Measurements from ENCODE around the gene PPM1L. TPM values are rescaled to one million over a fixed set of nuclear protein-coding genes. Genes with fewer than 3 reads are reported as not detected.
A peak's percentile ranks its signal among the peaks of the same experiment; 100 is the strongest.

PPM1L gene
- total RNA-seq, 2 experiments from 2014 or later: 2.2 to 2.7 TPM

DNA sequence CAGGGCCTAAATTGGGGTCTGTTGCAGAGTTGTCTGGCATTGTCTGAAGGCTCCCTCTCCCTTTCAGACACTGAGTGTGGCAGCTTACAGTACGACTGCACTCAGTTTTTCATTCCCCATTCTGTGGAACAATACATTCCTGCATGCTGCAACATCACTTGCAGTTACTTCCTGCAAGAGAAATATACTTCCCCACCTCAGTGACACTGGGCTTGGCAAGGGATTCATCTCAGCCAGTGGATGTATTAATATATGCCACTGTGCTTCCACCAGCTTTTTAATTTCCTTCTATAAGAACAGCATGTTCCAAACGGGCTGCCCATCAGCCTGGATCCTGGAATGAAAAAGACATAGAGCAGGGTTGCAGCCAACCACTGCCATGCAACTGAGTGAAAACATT, 326.0 kb downstream of the PPM1L start:
- no peaks in the 10 kb centered on the region for H3K36me3 Mint-ChIP-seq
- DNase-seq: no peak
- intact Hi-C loops (cut with micrococcal nuclease): no loop called here
- ChIA-PET POLR2A (no interaction called here), CTCF (no interaction called here)
- H3K9me3 Mint-ChIP-seq: no peaks in the 10 kb centered on the region
- H3K4me1 Mint-ChIP-seq (ENCODE audit: low read depth): peaks cover 8% of the 10 kb centered on the region
- no peak overlapping the region for H3K4me3 Mint-ChIP-seq
- peaks cover 2% of the 10 kb centered on the region for H3K27me3 Mint-ChIP-seq
- H3K27ac Mint-ChIP-seq: no peak overlapping the region

GRCh38 chr3:161083131-161083530, 327.1 kb downstream of the PPM1L start:
- no peaks in the 10 kb centered on the region for H3K27me3 Mint-ChIP-seq
- no peak overlapping the region for H3K27ac Mint-ChIP-seq
- H3K4me3 Mint-ChIP-seq: no peak overlapping the region
- POLR2A ChIA-PET: no interaction called here
- no peaks in the 10 kb centered on the region for H3K9me3 Mint-ChIP-seq
- CTCF ChIA-PET: no interaction called here
- DNase-seq: no peak
- intact Hi-C loops (cut with micrococcal nuclease): no loop called here
- H3K36me3 Mint-ChIP-seq: no peaks in the 10 kb centered on the region
- peaks cover 2% of the 10 kb centered on the region for H3K4me1 Mint-ChIP-seq (ENCODE audit: low read depth)

GRCh38 chr3:161084277-161084676, 328.2 kb downstream of the PPM1L start:
- no peak overlapping the region for H3K4me3 Mint-ChIP-seq
- no peaks in the 10 kb centered on the region for H3K27me3 Mint-ChIP-seq
- H3K4me1 Mint-ChIP-seq (ENCODE audit: low read depth): peaks cover 2% of the 10 kb centered on the region
- POLR2A ChIA-PET: no interaction called here
- H3K27ac Mint-ChIP-seq: no peak overlapping the region
- no peaks in the 10 kb centered on the region for H3K9me3 Mint-ChIP-seq
- no peak for DNase-seq
- intact Hi-C loops (cut with micrococcal nuclease): no loop called here
- no peaks in the 10 kb centered on the region for H3K36me3 Mint-ChIP-seq
- CTCF ChIA-PET: no interaction called here

DNA sequence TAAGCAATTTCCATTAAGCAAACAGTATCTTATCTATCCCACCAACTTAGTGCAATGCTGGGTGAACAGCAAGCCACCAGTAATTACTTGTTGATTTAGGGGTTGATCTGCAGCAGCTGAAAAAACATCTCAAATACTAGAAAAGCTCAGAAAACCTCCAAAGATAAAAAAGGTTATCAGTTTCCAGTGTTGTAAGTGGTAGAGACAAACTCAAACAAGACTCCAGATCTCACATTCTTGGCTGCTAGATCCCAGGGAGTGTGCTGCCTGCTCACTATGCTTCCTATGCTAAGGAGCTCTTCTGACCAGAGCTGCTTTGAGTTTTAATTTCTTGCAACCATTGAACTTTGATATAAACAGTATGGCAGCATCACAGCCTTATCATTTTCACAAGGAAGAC, 337.9 kb downstream of the PPM1L start:
- intact Hi-C loops (cut with micrococcal nuclease): no loop called here
- Mint-ChIP-seq H3K27ac (no peak overlapping the region), H3K4me1 (ENCODE audit: low read depth) (no peaks in the 10 kb centered on the region), H3K27me3 (no peaks in the 10 kb centered on the region), H3K9me3 (no peaks in the 10 kb centered on the region), H3K36me3 (no peaks in the 10 kb centered on the region), H3K4me3 (no peak overlapping the region)
- ChIA-PET POLR2A (no interaction called here), CTCF (no interaction called here)
- DNase-seq: no peak

DNA sequence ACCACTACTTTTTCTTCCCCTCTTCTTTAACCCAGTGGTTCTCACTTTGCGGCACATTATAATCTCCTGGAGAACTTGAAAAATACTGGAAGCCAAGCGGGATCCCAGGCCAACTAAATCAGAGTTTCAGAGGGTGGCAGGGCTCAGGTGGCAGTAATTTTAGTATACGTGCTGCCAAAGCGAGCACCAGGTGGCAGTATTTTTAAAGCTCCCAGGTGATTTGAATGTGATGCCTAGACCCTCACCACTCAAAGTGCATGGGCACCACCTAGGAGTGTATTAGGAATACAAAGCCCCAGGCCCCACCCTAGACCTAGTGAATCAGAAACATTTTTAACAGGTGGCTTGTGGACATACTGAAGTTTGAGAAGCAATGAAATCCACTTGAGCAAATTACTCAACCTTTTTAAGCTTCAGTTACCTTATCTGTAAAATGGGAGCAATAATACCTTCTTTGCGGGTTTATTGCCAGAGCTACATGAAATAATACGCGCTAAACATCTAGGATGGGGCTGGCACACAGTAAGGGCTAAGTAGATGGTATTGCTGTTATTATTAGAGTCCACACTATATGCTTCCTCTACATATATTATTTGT, 340.8 kb downstream of the PPM1L start:
- CTCF ChIA-PET: interaction anchor here (0.7 to 2.5 kb wide), 6 partner anchors 9 to 327 kb away, joined by 3 to 9 read pairs (median 4); no protein-coding TSS in a partner anchor
- peak; percentile 27 for DNase-seq
- Mint-ChIP-seq H3K27ac (no peak overlapping the region), H3K36me3 (no peaks in the 10 kb centered on the region), H3K4me3 (no peak overlapping the region), H3K9me3 (no peaks in the 10 kb centered on the region), H3K4me1 (ENCODE audit: low read depth) (no peaks in the 10 kb centered on the region), H3K27me3 (peaks cover 2% of the 10 kb centered on the region)
- intact Hi-C loops (cut with micrococcal nuclease): loop anchor here (1.0 to 5.0 kb wide), 3 partner anchors 125 to 325 kb away; partner anchors contain the start of gene NMD3
- POLR2A ChIA-PET: no interaction called here

GRCh38 chr3:161100994-161101393, 345.0 kb downstream of the PPM1L start:
- Mint-ChIP-seq H3K36me3 (no peaks in the 10 kb centered on the region), H3K4me3 (no peak overlapping the region), H3K27ac (no peak overlapping the region), H3K4me1 (ENCODE audit: low read depth) (peaks cover 3% of the 10 kb centered on the region), H3K9me3 (no peaks in the 10 kb centered on the region), H3K27me3 (peaks cover 18% of the 10 kb centered on the region)
- intact Hi-C loops (cut with micrococcal nuclease): no loop called here
- no peak for DNase-seq
- ChIA-PET POLR2A (no interaction called here), CTCF (no interaction called here)

DNA sequence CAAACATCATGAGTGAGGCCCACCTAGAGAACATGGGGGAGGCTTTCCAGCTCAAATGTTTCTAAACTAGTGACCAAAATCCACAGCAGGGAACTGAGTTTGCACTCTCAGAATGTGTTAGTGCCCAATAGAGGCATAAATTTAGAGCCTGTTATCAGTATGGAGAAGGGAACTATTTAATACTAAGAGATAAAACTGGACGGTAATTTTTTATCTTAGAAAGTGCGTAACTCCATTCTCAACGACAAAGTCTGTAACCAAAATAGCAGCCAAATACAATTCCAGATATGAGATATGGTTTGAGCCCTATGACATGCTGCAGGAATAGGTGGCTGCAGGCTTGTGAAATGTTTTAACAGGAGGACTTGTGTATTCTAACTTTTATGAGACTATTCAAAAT, 345.6 kb downstream of the PPM1L start:
- Mint-ChIP-seq H3K36me3 (no peaks in the 10 kb centered on the region), H3K4me1 (ENCODE audit: low read depth) (peaks cover 3% of the 10 kb centered on the region), H3K9me3 (no peaks in the 10 kb centered on the region), H3K27ac (no peak overlapping the region), H3K27me3 (peaks cover 20% of the 10 kb centered on the region), H3K4me3 (no peak overlapping the region)
- ChIA-PET CTCF (no interaction called here), POLR2A (no interaction called here)
- intact Hi-C loops (cut with micrococcal nuclease): no loop called here
- DNase-seq: no peak

GRCh38 chr3:161103776-161104385, 347.9 kb downstream of the PPM1L start:
- no peaks in the 10 kb centered on the region for H3K36me3 Mint-ChIP-seq
- no peak overlapping the region for H3K27ac Mint-ChIP-seq
- peaks cover 23% of the 10 kb centered on the region for H3K27me3 Mint-ChIP-seq
- H3K4me3 Mint-ChIP-seq: no peak overlapping the region
- H3K4me1 Mint-ChIP-seq (ENCODE audit: low read depth): peaks cover 3% of the 10 kb centered on the region
- H3K9me3 Mint-ChIP-seq: no peaks in the 10 kb centered on the region
- ChIA-PET CTCF (no interaction called here), POLR2A (no interaction called here)
- DNase-seq: no peak
- intact Hi-C loops (cut with micrococcal nuclease): no loop called here

- Mint-ChIP-seq H3K27ac (no peak within 1 kb of the TSS), H3K4me3 (peak within 1 kb of the TSS; percentile 52), H3K27me3 (peaks cover 27% of the 10 kb centered on the region), H3K9me3 (no peaks in the 10 kb centered on the region), H3K36me3 (no peaks in the 10 kb centered on the region), H3K4me1 (ENCODE audit: low read depth) (peaks cover 3% of the 10 kb centered on the region)
- ChIA-PET CTCF (no interaction called here), POLR2A (interaction anchor here (0.6 kb wide), 1 partner anchor 123 kb away, joined by 3 read pairs; no protein-coding TSS in a partner anchor)
- intact Hi-C loops (cut with micrococcal nuclease): no loop called here
- DNase-seq: peak; percentile 27
Measured at GRCh38 chr3:161104561-161105551, 348.8 kb downstream of the PPM1L start, which contains the start of gene B3GALNT1. Gene B3GALNT1, minus strand, starts transcription at chr3:161105349. Its CDS starts 18,595 bp downstream, at chr3:161086754.

- Mint-ChIP-seq H3K4me3 (no peak overlapping the region), H3K9me3 (no peaks in the 10 kb centered on the region), H3K27me3 (peaks cover 31% of the 10 kb centered on the region), H3K36me3 (no peaks in the 10 kb centered on the region), H3K4me1 (ENCODE audit: low read depth) (peaks cover 3% of the 10 kb centered on the region), H3K27ac (no peak overlapping the region)
- intact Hi-C loops (cut with micrococcal nuclease): no loop called here
- no peak for DNase-seq
- ChIA-PET CTCF (interaction anchor here (1.0 kb wide), 1 partner anchor 420 kb away, joined by 3 read pairs; no protein-coding TSS in a partner anchor), POLR2A (no interaction called here)
Measured at GRCh38 chr3:161107311-161107710, 351.3 kb downstream of the PPM1L start.

- no peak overlapping the region for H3K4me3 Mint-ChIP-seq
- POLR2A ChIA-PET: no interaction called here
- H3K9me3 Mint-ChIP-seq: no peaks in the 10 kb centered on the region
- peaks cover 30% of the 10 kb centered on the region for H3K27me3 Mint-ChIP-seq
- no peak overlapping the region for H3K27ac Mint-ChIP-seq
- intact Hi-C loops (cut with micrococcal nuclease): no loop called here
- H3K36me3 Mint-ChIP-seq: no peaks in the 10 kb centered on the region
- CTCF ChIA-PET: interaction anchor here (2.1 kb wide), 1 partner anchor 11 kb away, joined by 9 read pairs; no protein-coding TSS in a partner anchor
- DNase-seq: no peak
- peaks cover 3% of the 10 kb centered on the region for H3K4me1 Mint-ChIP-seq (ENCODE audit: low read depth)
Measured at GRCh38 chr3:161108840-161109239, 352.8 kb downstream of the PPM1L start.

DNA sequence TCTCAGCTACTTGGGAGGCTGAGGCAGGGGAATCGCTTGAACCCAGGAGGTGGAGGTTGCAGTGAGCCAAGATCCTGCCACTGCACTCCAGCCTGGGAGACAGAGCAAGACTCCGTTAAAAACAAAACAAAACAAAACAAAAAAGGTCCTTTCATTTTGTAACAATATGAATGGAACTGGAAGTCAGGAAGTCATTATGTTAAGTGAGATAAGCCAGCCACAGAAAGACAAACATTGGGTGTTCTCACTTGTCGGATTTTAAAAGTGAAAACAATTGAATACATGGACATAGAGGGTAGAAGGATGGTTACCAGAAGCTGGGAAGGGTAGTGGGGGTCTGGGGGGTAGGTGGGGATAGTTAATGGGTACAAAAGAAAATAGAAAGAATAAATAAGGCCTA, 361.6 kb downstream of the PPM1L start:
- CTCF ChIA-PET: no interaction called here

More for the DNA sequence above, 361.6 kb downstream of the PPM1L start:
- Mint-ChIP-seq H3K27ac (no peak overlapping the region), H3K4me3 (no peak overlapping the region), H3K4me1 (ENCODE audit: low read depth) (no peaks in the 10 kb centered on the region), H3K27me3 (peaks cover 8% of the 10 kb centered on the region), H3K36me3 (peaks cover 7% of the 10 kb centered on the region), H3K9me3 (peaks cover 20% of the 10 kb centered on the region)
- intact Hi-C loops (cut with micrococcal nuclease): no loop called here
- DNase-seq: no peak
- POLR2A ChIA-PET: no interaction called here

Measured in activated CD4-positive, alpha-beta memory T cell treated with anti-CD3 and anti-CD28 coated beads for 36 hours (primary cell).